Type B pancreatic cell (in vitro differentiated cells): Measurements from ENCODE around the gene ABTB2. TPM values are rescaled to one million over a fixed set of nuclear protein-coding genes. Genes with fewer than 3 reads are reported as not detected.

Experiments used
- DNase-seq: peaks from one replicate; pipeline ENCODE4 v3.0.0; 2021; ENCODE audit warnings: mixed read lengths; ENCODE audit not compliant: unreplicated experiment; ENCODE audit errors: extremely low spot score
- H3K27ac Mint-ChIP-seq: 2 replicates; pipeline ENCODE4 v1.8.0; 2021; ENCODE audit warnings: mild to moderate bottlenecking, mixed read lengths
- H3K27me3 Mint-ChIP-seq: 2 replicates; pipeline ENCODE4 v1.8.0; 2021; ENCODE audit warnings: mixed read lengths
- H3K36me3 Mint-ChIP-seq: 2 replicates; pipeline ENCODE4 v1.8.0; 2021; ENCODE audit warnings: mixed read lengths
- H3K4me1 Mint-ChIP-seq: one replicate; pipeline ENCODE4 v1.8.0; 2021; ENCODE audit warnings: mixed read lengths; ENCODE audit not compliant: unreplicated experiment
- H3K4me3 Mint-ChIP-seq: 2 replicates; pipeline ENCODE4 v1.8.0; 2021; ENCODE audit warnings: mild to moderate bottlenecking, mixed read lengths
- H3K9me3 Mint-ChIP-seq: 2 replicates; pipeline ENCODE4 v1.8.0; 2021; ENCODE audit warnings: mixed read lengths
- total RNA-seq: library from RNA; stranded (reverse); gene quantifications from 2 replicates; pipeline ENCODE4 v1.2.1, GENCODE V29; 2021; ENCODE audit warnings: low replicate concordance
- TF ChIP-seq, protein P1 (sequence below): fragments of 200-600 bp; sonication (generic); conservative IDR thresholded peaks from 2 replicates; pipeline ENCODE4 v1.5.0; 2021; ENCODE audit warnings: antibody characterized with exemption, mild to moderate bottlenecking

The ABTB2 gene
- total RNA-seq, 1 donor from 2014 or later: 13.5 TPM

DNA sequence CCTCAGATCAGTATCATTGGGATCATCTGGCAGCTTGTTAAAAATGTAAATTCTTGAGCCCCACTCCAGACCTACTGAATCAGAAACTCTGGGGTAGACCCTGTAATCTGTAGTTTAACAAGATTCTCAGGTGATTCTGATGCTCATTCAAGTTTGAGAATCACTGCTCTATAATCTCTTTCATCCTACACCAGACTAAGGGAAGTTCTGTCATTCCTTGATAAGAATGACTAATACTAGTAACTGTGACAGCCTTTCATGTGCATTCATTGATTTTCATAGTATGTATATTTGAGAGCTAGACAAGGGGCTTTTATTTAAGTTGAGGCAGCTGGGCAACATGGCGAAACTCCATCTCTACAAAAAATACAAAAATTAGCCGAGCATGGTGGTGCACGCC is 222.4 kb downstream of the ABTB2 start:
- Mint-ChIP-seq H3K9me3 (no peaks in the 10 kb centered on the region), H3K27ac (no peak overlapping the region), H3K36me3 (peaks cover 29% of the 10 kb centered on the region), H3K4me3 (no peak overlapping the region), H3K4me1 (no peaks in the 10 kb centered on the region), H3K27me3 (no peaks in the 10 kb centered on the region)
- no peak for DNase-seq
- TF ChIP-seq, protein P1, sequence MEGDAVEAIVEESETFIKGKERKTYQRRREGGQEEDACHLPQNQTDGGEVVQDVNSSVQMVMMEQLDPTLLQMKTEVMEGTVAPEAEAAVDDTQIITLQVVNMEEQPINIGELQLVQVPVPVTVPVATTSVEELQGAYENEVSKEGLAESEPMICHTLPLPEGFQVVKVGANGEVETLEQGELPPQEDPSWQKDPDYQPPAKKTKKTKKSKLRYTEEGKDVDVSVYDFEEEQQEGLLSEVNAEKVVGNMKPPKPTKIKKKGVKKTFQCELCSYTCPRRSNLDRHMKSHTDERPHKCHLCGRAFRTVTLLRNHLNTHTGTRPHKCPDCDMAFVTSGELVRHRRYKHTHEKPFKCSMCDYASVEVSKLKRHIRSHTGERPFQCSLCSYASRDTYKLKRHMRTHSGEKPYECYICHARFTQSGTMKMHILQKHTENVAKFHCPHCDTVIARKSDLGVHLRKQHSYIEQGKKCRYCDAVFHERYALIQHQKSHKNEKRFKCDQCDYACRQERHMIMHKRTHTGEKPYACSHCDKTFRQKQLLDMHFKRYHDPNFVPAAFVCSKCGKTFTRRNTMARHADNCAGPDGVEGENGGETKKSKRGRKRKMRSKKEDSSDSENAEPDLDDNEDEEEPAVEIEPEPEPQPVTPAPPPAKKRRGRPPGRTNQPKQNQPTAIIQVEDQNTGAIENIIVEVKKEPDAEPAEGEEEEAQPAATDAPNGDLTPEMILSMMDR: no peak

DNA sequence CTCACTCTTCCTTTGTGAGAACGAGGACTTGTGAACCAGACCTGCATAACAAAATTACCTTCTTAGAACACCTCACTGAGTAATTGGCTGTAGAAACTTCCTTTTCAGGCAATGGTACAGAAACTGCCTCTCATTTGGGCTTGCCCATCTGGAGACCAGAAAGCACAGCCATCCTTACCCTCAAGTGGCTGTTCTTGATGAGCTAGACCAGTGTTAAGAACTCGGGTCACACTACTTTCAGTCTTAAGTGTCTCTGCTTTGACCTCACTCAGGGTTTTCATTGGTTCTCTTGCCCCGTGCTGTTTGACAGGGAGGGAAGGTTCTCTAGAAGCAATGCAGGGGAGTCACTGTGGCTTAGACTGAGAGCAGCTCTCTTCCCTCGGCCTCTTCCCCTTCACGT is 223.0 kb downstream of the ABTB2 start:
- peaks cover 29% of the 10 kb centered on the region for H3K36me3 Mint-ChIP-seq
- no peaks in the 10 kb centered on the region for H3K27me3 Mint-ChIP-seq
- H3K9me3 Mint-ChIP-seq: no peaks in the 10 kb centered on the region
- no peak overlapping the region for H3K4me3 Mint-ChIP-seq
- H3K27ac Mint-ChIP-seq: no peak overlapping the region
- DNase-seq: no peak
- no peaks in the 10 kb centered on the region for H3K4me1 Mint-ChIP-seq
- TF ChIP-seq, protein P1: no peak

DNA sequence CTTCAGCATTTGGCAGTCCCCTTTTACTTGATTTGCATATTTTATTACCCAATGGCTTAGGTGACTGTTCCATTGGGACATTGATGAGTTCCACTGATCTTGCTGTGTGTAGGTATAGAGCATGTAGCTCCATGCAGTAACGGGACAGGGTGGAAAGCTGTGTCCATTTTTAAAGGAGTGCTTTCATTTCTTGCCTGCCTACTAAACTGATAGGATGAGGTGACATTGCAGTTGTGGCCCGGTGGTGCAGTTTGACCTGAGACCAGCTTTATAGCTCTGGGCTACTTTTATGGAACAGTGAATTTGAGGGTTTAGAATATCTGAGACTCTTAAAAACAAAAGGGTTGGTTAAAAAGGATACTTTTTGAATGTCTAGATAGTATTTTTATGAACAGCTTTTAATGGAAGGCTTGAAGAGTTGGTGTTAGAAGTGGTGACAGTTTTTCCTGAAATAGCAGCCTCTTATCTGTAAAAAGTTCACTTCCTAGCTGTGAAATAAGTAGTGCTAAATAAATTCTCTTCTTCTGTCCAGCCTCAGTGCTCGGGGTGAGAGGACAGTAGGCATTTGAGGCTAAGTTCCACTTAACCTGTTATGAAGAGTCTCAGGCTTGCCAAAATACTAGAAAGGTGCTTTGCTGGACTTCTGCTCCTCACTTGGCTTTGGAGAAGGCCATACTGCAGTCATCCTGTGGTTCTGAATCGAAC is 225.4 kb downstream of the ABTB2 start:
- TF ChIP-seq, protein P1: no peak
- Mint-ChIP-seq H3K4me1 (no peaks in the 10 kb centered on the region), H3K27ac (no peak overlapping the region), H3K9me3 (no peaks in the 10 kb centered on the region), H3K27me3 (no peaks in the 10 kb centered on the region), H3K36me3 (peaks cover 30% of the 10 kb centered on the region), H3K4me3 (no peak overlapping the region)
- no peak for DNase-seq

DNA sequence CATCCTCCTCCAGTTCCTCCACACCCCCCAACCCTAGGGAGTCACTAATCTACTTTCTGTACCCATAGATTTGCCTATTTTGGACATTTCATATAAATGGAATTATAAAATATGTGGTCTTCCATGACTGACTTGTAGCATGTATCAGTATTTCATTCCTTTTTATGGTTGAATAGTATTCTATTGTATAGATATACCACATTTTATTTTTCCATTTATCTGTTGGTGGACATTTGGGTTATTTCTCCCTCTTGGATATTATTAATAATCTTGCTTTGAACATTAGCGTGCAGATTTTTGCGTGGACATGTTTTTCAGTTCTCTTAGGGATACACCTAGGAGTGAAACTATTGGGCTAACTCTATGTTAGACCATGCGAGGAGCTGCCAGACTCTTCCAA is 229.0 kb downstream of the ABTB2 start:
- Mint-ChIP-seq H3K27ac (no peak overlapping the region), H3K27me3 (no peaks in the 10 kb centered on the region), H3K9me3 (no peaks in the 10 kb centered on the region), H3K4me3 (no peak overlapping the region), H3K4me1 (no peaks in the 10 kb centered on the region), H3K36me3 (peaks cover 31% of the 10 kb centered on the region)
- no peak for DNase-seq
- TF ChIP-seq, protein P1: no peak

DNA sequence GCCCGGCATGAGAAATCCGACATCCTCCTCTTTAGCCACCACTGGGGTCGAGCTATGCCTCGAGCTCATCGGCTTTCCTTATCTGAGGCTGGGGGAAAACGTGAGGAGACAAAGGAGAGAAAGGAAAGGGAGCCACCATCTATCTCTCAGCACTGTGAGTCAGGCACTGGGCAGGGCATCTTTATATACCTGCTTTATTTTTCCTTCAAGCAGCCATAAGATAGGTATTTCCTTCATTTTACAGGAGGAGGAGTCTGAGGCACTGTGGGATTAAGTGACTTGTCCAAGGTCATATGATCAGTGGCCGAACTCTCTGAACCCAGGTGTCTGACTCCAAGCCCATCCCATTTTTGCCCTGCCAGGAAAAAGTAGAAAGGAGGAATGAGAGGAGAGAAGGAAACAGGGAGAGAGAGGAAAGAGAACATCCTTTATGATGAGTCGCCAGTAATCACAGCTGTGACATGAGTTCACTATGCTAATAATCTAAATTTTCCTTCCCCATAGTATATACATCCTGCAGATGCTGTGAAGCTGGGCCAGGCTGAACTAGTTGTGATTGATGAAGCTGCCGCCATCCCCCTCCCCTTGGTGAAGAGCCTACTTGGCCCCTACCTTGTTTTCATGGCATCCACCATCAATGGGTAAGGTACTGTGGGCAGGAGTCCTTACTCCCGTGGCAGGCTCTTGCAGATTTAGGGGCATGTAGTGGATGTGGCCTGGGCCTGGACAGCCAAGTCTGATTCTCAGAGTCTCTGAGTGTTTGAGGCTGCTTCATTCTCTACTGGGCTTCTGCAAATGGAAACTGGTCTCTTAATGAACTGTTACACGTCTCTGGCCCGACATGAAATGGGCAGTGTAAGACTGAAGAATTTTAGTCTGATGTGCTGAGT is 230.6 kb downstream of the ABTB2 start:
- DNase-seq: no peak
- no peaks in the 10 kb centered on the region for H3K27me3 Mint-ChIP-seq
- TF ChIP-seq, protein P1: no peak
- no peaks in the 10 kb centered on the region for H3K9me3 Mint-ChIP-seq
- no peak overlapping the region for H3K4me3 Mint-ChIP-seq
- H3K36me3 Mint-ChIP-seq: peaks cover 34% of the 10 kb centered on the region
- no peak overlapping the region for H3K27ac Mint-ChIP-seq
- no peaks in the 10 kb centered on the region for H3K4me1 Mint-ChIP-seq
